Measurements from ENCODE around the gene APBB3. TPM values are rescaled to one million over a fixed set of nuclear protein-coding genes. Genes with fewer than 3 reads are reported as not detected.
A peak's percentile ranks its signal among the peaks of the same experiment; 100 is the strongest.

Gene APBB3
- total RNA-seq, 3 donors from 2014 or later (not counting 1 experiment from before 2014, with no cell fraction given) = 44.0 to 44.9 (median 44.4) TPM

GRCh38 chr5:140547508-140548299 is 16.7 kb downstream of the APBB3 start, which contains the start of gene EIF4EBP3:
Gene EIF4EBP3, plus strand, starts transcription at chr5:140547662. Its CDS starts 76 bp downstream, at chr5:140547738.
- Histone ChIP-seq H3K36me3 (ENCODE audit: control insufficient read depth, insufficient read depth, low read length) (peaks cover 35% of the 10 kb centered on the region), H3K27ac (ENCODE audit: low read length) (peak within 1 kb of the TSS; percentile 81), H3K4me1 (ENCODE audit: control insufficient read depth, insufficient read depth, low read length) (peaks cover 30% of the 10 kb centered on the region), H3K27me3 (ENCODE audit: control insufficient read depth, insufficient read depth, low read length) (no peaks in the 10 kb centered on the region), H3K9me3 (ENCODE audit: control insufficient read depth, insufficient read depth, low read length) (no peaks in the 10 kb centered on the region), H3K4me3 (ENCODE audit: low read length) (peak within 1 kb of the TSS; percentile 60)
- intact Hi-C loops (cut with micrococcal nuclease) = loop anchor here (1.0 to 5.0 kb wide), 5 partner anchors 10 to 155 kb away; partner anchors contain the start of genes ANKHD1, APBB3, SLC35A4 and SRA1
- Mint-ChIP-seq H3K4me3 (peak within 1 kb of the TSS; percentile 86), H3K4me1 (peaks cover 27 to 28% of the 10 kb centered on the region in 2 donors), H3K36me3 (peaks cover 11% of the 10 kb centered on the region), H3K27me3 (ENCODE audit: low read depth in 2 of 2) (no peaks in the 10 kb centered on the region), H3K27ac (peak within 1 kb of the TSS; percentile 87 to 95), H3K9me3 (no peaks in the 10 kb centered on the region)
- peak; percentile 97 to 99 (median 98) for ATAC-seq
- peak; percentile 89 to 95 for DNase-seq
- WGBS (ENCODE audit: insufficient coverage) = 1% methylated on average over 52 of the region's 52 CpGs
- peak; percentile 65 for TF ChIP-seq CTCF (IDR thresholded peaks at IDR 0.05)

- ATAC-seq = peak in 1 of 3 donors; percentile 0
- no peak for TF ChIP-seq CTCF (IDR thresholded peaks at IDR 0.05)
- WGBS (ENCODE audit: insufficient coverage) = 78% methylated on average over 13 of the region's 13 CpGs
- peak overlapping the region; percentile 81 for H3K27ac ChIP-seq (ENCODE audit: low read length)
- H3K4me3 Mint-ChIP-seq = peak overlapping the region; percentile 86
- H3K36me3 ChIP-seq (ENCODE audit: control insufficient read depth, insufficient read depth, low read length) = peaks cover 36% of the 10 kb centered on the region
- no peaks in the 10 kb centered on the region for H3K9me3 ChIP-seq (ENCODE audit: control insufficient read depth, insufficient read depth, low read length)
- H3K9me3 Mint-ChIP-seq = no peaks in the 10 kb centered on the region
- DNase-seq = no peak
- peaks cover 11% of the 10 kb centered on the region for H3K36me3 Mint-ChIP-seq
- intact Hi-C loops (cut with micrococcal nuclease) = loop anchor here (1.0 to 5.0 kb wide), 5 partner anchors 10 to 155 kb away; partner anchors contain the start of genes ANKHD1, APBB3, SLC35A4 and SRA1
- H3K27ac Mint-ChIP-seq = peak overlapping the region; percentile 87 to 95
- H3K27me3 Mint-ChIP-seq (ENCODE audit: low read depth in 2 of 2) = no peaks in the 10 kb centered on the region
- no peaks in the 10 kb centered on the region for H3K27me3 ChIP-seq (ENCODE audit: control insufficient read depth, insufficient read depth, low read length)
- H3K4me1 ChIP-seq (ENCODE audit: control insufficient read depth, insufficient read depth, low read length) = peaks cover 30% of the 10 kb centered on the region
- peak overlapping the region; percentile 60 for H3K4me3 ChIP-seq (ENCODE audit: low read length)
- peaks cover 26 to 28% of the 10 kb centered on the region in 2 donors for H3K4me1 Mint-ChIP-seq
Measured at GRCh38 chr5:140546851-140547507, 17.4 kb downstream of the APBB3 start.

DNA sequence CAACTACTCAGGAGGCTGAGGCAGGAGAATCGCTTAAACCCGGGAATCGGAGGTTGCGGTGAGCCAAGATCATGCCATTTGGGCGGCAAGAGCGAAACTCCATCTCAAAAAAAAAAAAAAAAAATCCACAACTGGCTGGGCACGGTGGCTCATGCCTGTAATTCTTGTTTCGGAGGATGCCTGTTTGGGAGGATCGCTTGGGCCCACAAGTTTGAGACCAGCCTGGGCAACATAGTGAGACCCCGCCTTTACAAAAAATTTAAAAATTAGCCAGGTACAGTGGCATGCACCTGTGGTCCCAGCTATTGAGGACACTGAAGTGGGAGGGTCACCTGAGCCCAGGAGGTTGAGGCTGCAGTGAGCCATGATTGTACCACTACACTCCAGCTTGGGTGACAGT is 18.8 kb downstream of the APBB3 start:
- TF ChIP-seq CTCF (IDR thresholded peaks at IDR 0.05) = no peak
- no peak overlapping the region for H3K4me3 ChIP-seq (ENCODE audit: low read length)
- no peak for DNase-seq
- H3K27ac ChIP-seq (ENCODE audit: low read length) = no peak overlapping the region
- intact Hi-C loops (cut with micrococcal nuclease) = loop anchor here (5.0 kb wide), 1 partner anchor 157 kb away; the partner anchor contains the start of gene ZMAT2
- no peaks in the 10 kb centered on the region for H3K9me3 Mint-ChIP-seq
- over 99% methylated on average over 10 of the region's 10 CpGs for WGBS (ENCODE audit: insufficient coverage)
- no peak for ATAC-seq
- H3K36me3 Mint-ChIP-seq = peaks cover under 1% of the 10 kb centered on the region
- H3K4me3 Mint-ChIP-seq = no peak overlapping the region
- H3K27ac Mint-ChIP-seq = peak overlapping the region in 1 of 2 donors; percentile 87
- H3K36me3 ChIP-seq (ENCODE audit: control insufficient read depth, insufficient read depth, low read length) = peaks cover 32% of the 10 kb centered on the region
- peaks cover 26 to 28% of the 10 kb centered on the region in 2 donors for H3K4me1 Mint-ChIP-seq
- no peaks in the 10 kb centered on the region for H3K9me3 ChIP-seq (ENCODE audit: control insufficient read depth, insufficient read depth, low read length)
- no peaks in the 10 kb centered on the region for H3K27me3 Mint-ChIP-seq (ENCODE audit: low read depth in 2 of 2)
- H3K4me1 ChIP-seq (ENCODE audit: control insufficient read depth, insufficient read depth, low read length) = peaks cover 30% of the 10 kb centered on the region
- no peaks in the 10 kb centered on the region for H3K27me3 ChIP-seq (ENCODE audit: control insufficient read depth, insufficient read depth, low read length)
